Loucy (cell line): Measurements from ENCODE around the gene PRR7.

Source experiments
- CTCF ChIP-seq: fragments of 200-600 bp; sonication (generic); conservative IDR thresholded peaks from 2 replicates; pipeline ENCODE4 v1.5.1; 2014; ENCODE audit warnings: mild to moderate bottlenecking, antibody characterized with exemption, low read length
- EZH2phosphoT487 ChIP-seq: fragments of 200-600 bp; IDR thresholded peaks from 2 replicates; pipeline ENCODE4 v1.6.1; 2018; ENCODE audit warnings: antibody characterized with exemption, mild to moderate bottlenecking, moderate library complexity, borderline replicate concordance

DNA sequence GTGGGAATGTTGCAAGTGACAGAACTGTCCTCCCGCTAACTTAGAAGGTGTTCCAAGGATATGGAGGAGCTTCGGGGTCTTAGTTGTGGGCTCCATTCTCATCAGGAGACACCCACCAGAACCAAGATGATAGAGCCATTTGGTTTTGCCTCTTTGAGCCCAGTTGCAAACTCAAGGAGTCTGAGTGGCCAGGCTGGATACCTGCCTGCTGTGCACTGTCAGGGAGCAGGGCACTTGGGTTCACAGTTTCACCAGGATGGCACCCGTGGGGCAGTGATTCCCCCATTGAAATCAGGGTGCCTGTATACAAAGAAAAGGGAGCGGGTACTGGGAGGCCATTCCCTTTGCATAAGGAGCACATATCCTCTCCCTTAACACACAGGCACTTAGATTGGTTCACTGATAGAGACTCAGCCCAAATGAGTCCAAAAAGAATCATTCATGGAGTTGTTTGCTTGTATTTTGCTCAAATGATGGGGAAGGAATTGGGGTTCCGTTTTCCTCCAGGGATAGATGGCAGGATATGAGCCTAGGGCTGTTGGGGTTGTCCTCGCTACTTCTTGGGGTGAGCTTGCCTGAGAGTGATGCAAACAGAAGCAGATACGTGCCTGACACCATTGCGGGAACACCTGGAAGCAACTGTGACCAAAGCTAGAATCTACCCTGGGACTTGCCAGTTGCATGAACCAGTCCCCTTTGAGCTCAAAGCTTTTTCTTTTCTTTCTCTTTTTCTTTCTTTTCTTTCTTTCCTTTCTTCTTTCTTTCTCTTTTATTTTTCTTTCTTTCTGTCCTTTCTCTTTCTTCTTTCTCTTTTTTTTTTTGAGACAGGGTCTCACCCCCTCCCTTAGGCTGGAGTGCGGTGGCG lies 1.3 kb upstream of the PRR7 start:
- no peak for TF ChIP-seq CTCF
- TF ChIP-seq EZH2phosphoT487: no peak
